NK-92 (cell line): ENCODE data around the gene PRRT2.
"Not testable (repeated sequence)": the region's sequence is repeated elsewhere in the genome, so short reads cannot be mapped to it uniquely, and the experiment has no call there.

ENCODE experiments used
- DNase-seq: peaks from one replicate; lab custom pipeline; 2025; ENCODE audit not compliant: unreplicated experiment; lab: John Stamatoyannopoulos, UW

PRRT2 gene

DNA sequence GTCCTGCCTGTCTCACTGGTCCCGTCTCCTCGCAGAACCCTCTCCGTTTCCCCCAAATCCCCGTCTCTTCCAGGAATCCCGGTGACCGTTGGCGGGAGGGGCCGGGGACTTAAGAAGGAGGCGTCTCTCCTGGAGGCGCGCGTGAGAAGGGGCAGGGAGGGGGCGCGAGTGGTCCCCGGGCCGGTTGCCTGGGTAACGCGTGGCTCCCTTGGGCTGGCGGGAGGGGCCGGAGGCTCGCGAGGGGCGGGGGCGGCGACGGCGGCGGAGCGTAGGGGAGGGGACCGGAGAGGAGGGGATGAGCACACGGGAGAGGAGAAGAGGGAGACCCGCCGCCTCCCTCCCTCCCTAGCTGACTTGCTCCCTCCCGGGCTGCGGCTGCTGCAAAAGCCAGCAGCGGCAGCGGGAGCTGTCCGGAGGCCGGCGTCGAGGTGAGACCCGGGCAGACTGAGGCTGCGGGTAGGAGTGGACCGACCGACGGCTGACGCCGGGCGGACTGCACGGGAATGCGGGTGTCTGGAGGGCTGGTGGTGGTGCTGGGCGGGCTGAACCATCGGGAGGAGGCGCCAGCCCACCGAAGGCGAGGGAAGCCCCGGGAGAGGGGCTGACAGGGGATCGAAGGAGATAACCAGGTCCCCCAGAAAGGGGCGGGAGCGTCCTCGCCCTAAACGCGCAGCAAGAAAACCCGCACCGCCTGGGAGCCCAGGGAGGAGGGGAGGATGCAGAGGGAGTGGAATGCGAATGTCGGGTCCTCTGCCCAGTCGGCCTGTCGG, at the start of gene PRRT2:
Gene PRRT2, plus strand, starts transcription at position 298 of the 770 bp plus-strand sequence. CDS start 862 bp downstream, outside the sequence.
- no peak for DNase-seq

DNA sequence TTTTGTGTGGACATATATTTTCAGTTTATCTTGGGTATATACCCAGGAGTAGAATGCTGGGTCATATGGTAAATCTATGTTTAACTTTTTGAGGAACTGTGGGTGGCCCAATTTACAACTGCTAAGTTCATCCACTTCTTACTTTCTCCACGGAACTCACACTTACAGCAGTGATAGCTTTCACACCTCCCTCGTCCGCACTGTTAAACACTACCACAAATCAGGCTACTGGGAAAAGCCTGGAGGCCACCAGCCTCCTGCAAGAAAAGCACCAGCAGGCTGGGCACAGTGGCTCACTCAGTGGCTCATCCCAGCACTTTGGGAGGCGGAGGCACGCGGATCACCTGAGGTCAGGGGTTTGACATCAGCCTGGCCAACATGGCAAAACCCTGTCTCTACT, 48.7 kb upstream of the PRRT2 start:
- no peak for DNase-seq

DNA sequence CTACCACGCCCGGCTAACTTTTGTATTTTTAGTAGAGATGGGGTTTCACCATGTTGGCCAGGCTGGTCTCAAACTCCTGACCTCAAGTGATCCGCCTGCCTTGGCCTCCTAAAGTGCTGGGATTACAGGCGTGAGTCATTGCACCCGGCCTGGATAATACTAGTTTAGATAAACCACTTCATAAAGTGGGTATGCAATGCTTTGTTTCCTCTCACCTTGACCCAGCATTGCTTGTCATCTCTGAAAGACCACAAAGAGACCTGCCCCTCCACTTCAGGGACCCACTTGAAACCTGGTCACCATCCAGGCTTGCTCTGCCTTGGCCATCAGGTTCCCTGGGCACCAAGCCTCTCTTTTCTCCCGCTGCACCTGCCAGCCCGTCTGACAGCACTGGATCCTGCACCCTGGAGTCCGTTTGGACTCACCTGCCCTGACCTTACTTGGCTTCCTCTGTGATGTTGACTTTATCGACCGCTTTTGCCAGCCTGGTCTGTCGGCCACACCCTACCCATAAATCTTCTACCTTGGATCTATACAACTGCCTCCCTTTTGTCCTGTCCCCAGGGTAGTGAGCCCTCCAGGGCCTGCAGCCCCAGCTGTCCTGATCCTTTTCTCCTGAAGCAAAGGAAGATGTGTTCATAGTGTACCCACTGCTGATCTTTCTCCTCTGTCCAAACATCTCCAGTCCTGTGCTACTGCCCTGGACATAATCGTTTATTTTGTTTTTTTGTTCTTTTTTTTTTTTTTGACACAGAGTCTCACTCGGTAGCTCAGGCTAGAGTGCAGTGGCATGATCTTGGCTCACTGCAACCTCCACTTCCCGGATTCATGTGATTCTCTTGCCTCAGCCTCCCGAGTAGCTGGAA, 46.6 kb upstream of the PRRT2 start:
- no peak for DNase-seq

DNA sequence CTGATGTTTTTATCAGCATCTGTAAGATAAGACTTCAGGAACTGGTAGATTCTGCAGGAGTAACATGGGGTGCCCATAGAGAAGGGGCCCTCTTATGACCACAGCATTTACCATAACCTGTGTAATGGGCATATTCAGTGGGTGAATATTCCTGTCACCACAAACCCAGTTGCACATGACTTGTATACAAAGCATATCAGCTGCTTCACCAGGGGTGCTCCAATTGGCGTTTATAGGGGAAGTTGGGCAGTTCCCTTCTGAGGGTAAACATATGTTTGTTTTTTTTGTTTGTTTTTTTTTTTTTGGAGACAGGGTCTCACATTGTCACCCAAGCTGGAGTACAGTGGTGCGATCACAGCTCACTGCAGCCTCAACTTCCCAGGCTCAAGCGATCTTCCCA, 45.4 kb upstream of the PRRT2 start:
- no peak for DNase-seq

DNA sequence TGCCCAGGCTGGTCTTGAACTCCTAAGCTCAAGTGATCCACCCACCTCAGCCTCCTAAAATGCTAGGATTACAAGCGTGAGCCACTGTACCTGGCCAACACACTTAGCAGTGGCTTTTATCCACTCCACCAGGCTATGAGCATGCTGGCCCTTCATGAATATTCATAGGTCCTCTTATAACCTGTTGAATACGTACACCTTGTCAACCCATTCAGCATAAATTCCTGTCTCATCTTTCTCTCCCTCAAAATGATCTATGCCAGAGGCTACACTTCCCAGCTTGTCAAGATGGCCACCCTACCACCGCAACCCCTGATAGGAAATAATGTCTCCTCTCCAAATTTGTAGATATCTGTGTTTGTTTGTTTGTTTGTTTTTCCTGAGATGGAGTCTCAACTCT, 44.9 kb upstream of the PRRT2 start:
- no peak for DNase-seq

DNA sequence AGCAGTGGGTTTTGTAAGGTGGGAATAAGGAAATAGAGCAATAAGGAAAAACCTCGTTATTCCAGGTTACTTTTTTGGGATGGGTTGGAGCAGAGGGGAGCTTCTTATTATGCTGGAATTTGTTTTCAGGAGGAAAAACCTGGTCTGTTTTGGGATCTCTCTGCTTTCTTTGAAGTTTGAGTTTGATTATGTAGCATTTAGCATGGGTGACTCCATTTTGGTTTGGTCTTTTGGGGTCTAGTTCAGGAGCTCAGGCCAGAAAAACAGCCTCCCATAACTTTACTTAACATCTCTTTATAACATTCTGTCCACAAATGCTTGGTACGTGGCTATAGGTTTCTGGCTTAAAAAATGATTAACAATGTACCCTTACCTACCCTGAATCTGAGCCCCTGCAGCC, 42.5 kb upstream of the PRRT2 start:
- no peak for DNase-seq

DNA sequence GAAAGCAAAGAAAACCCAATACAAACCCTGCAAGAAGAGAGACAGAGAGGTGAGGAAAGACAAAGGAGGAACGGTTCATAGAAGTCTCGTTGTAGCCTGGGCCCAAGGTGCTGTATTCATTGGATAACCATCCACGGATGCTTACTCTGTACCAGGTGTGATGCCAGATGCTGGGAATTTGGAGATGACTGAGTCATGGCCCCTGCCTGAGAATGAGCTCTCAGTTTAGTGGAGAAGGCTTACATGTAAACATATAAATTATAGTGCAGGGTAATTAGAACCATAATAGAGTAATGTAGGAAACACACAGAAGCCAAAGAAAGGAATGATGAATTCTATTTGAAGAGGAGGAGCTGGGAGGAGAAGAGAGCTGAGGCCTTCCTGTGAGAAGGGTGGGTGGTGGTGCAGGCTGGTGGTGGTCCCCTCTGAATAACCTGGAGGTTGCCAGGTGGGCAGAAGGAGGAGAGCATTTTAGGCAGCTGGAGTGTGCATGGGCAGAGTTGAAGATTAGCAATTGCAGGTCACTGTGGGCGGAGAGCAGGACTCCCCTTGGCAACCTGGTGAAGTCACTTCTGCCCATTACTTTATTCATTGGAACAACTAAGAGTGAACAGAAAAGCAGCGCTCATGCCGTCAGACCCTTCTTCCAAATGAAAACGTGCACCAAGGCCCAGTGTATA, 41.6 kb upstream of the PRRT2 start:
- no peak for DNase-seq

DNA sequence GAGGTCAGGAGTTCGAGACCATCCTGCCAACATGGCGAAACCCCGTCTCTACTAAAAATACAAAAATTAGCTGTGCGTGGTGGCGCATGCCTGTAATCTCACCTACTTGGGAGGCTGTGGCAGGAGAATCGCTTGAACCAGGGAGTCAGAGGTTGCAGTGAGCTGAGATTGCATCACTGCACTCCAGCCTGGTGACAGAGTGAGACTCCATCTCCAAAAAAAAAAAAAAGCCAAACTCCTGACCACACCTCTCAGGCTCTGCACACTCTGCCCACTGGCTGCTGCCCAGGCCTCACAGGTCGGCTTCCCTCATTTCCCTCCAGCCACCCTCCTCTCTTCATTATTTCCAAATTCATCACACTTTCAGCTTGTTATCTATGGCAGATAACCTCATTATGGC, 39.7 kb upstream of the PRRT2 start:
- DNase-seq = not testable (repeated sequence)

DNA sequence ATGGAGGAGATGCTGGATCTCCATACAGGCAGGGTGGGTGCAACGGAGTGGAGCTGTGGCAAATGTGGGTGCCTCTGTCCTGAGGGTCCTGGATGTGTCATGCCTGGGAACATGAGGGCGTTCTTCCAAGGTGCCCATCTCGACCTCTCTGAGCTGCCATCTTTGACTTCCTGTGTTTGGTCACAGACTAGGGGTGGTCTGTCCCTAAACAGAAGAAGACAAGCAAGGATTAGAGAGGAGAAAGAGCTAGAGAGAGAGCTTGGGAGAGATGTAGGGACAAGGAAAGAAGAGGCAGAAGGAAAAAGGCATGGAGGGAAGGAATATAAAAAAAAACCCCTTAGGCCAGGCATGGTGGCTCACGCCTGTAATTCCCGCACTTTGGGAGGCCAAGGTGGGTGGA, 37.3 kb upstream of the PRRT2 start:
- DNase-seq = no peak

DNA sequence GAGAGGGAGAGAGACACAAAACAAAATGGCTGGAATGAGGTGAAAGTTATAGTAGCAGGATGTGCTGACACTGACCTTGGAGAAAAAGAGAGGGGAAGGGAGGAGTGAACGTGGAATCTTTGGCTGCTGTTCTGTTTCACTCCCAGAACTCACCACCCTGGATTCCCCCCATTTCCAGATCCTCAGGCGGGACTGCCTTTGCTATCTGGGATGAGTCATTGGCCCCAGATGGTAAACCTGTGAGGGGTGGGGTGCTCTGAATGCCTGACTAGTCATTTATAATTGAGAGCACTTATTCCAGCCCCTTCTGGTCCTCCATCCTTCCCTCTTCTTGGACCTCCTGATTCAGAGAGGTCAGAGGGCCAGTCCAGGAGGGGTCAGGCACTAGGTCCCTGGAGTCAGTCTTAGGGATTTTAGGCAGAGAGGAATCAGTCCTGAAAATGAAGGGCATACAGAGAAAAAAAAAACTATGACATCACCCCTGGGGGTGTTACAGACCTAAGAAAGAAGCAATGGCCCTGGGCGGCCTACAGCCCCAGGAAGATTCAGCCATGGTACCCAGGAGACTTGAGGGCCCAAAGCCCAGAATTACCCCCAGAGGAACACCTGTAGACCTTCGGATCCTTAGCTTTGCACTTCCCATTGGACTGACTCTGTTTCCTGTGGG, 36.1 kb upstream of the PRRT2 start:
- no peak for DNase-seq

DNA sequence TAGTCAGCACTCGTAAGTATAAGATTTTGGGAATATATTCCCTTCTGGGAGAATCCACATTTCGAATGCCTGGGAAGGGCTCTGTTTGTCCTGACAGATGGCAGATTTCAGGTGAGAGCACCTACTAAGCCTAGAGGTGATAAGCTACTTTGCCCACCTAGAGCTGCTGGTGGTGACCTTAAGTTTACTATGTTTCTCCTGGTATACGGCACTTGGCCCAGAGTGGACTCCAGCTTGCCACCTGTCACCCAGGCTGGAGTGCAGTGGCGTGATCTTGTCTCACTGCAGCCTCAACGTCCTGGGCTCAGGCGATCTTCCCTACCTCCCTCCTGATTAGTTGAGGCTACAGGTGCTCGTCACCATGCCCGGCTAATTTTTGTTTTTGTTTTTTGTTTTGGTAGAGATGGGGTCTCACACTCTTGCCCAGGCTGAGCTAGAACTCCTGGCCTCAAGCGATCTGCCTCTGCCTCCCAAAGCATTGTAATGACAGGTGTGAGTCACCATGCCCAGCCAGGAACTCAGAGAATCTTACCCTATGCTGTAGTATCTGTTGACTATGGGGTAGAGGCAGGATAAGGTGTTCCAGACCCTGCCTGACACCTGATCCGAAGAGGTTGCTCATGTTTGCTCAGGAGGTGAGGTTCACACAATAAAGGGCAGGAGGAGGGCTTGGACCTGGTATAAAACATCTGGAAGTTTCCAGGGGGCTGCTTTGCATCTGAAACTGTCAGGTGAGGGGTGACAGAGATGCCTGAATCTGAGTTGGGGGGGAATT, 34.2 kb upstream of the PRRT2 start, which contains the start of gene ZG16:
Gene ZG16, plus strand, starts transcription at position 681 of the 775 bp plus-strand sequence. CDS start 1,011 bp downstream, outside the sequence.
- DNase-seq = no peak

DNA sequence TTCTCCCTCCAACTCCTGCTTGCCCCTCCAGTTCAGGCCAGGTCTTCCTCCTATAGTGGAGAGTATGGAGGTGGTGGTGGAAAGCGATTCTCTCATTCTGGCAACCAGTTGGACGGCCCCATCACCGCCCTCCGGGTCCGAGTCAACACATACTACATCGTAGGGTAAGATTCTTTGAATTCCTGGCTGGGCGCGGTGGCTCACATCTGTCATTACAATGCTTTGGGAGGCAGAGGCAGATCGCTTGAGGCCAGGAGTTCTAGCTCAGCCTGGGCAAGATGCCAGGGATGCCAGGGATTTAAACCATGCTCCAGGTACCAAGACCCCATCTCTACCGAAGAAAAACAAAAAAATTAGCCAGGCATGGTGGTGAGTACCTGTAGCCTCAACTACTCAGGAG, 32.5 kb upstream of the PRRT2 start:
- DNase-seq = no peak

DNA sequence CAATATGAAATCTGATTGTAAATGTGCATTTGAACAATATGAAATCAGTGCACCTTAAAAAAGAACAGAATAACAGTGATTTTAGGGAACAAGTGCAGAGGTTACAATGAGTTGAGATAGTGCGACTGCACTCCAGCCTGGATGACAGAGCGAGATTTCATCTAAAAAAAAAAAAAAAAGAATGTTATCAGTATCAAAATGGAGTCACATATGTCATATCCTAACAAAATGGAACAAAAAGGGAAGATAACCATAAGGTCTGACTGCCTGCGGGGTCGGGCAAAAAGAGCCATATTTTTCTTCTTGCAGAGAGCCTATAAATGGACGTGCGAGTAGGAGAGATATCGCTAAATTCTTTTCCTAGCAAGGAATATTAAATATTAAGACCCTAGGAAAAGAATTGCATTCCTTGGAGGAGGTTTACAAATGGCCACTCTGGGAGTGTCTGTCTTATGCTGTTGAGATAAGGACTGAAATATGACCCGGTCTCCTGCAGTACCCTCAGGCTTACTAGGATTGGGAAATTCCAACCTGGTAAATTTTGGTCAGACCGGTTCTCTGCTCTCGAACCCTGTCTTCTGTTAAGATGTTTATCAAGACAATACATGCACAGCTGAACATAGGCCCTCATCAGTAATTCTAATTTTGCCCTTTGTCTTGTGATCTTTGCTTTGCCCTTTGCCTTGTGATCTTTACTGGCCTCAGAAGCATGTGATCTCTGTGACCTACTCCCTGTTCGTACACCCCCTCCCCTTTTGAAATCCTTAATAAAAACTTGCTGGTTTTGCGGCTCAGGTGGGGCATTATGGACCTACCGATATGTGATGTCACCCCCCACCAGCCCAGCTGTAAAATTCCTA, 28.7 kb upstream of the PRRT2 start:
- DNase-seq = not testable (repeated sequence)

DNA sequence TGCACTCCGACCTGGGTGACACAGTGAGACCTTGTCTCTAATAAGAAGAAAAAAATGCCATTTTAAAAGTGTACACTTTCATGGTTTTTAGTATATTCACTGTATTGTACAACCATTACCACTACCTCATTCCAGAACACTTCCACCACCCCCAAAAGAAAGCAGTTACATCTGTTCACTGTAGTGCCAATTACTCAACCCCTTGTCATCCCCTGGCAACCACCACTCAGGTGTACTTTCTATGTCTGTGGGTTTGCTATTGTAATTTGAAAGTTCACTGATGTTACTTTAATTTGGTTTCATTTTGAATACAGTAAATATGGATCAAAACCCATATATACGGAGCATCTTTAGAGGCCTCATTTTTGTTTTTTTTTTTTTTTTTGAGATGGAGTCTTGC, 27.8 kb upstream of the PRRT2 start:
- no peak for DNase-seq

DNA sequence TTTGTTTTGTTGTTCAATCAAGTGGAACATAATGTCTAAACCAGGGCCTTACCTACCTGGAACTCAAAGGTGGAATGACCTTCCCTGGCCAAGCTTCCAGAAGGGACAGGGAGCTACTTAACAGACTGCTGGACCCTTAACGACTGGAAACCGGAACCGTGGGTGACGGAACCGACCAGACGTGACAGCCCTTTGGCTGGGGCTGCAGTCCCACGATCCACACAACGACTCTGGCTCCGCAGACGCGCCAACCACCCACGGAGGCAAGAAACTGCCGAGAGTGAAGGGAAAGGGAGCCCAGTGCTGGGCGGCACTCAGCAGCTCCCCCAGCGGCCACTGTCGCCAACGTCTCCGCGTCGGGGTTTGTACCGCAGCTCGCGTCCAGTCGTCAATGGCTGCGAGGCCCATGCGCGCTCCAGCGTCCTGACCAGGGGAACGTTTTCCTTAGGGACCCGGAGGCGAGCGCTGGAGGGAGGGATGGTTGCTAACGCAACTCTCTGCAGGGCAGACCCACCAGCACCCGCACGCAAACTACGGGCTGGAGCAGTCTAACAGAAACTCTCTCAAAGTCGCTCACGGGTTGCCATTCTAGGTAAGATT, 27.0 kb upstream of the PRRT2 start:
- no peak for DNase-seq

DNA sequence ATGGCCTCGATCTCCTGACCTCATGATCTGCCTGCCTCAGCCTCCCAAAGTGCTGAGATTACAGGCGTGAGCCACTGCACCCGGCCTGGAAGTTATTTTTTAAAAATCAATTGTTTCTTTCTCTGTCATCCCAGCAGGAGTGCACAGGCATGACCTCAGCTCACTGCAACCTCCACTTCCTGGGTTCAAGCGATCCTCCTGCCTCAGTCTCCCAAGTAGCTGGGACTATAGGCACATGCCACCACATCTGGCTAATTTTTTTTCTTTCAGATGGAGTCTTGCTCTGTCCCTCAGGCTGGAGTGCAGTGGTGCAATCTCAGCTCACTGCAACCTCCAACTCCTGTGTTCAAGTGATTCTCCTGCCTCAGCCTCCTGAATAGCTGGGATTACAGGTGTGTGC, 24.8 kb upstream of the PRRT2 start:
- not testable (repeated sequence) for DNase-seq

DNA sequence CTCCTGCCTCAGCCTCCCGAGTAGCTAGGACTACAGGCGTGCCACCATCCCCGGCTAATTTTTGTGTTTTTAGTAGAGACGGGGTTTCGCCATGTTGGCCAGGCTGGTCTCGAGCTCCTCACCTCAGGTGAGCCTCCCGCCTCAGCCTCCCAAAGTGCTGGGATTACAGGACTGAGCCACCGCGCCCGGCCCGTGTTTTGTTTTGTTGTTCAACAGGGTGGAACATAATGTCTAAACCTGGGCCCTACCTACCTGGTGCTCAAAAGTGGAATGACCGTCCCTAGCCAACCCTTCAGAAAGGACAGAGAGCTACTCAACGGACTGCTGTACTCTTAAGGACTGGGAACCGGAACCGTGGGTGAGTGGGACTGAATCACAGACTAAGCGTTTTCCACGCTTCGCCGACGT, 22.2 kb upstream of the PRRT2 start:
- DNase-seq = no peak

DNA sequence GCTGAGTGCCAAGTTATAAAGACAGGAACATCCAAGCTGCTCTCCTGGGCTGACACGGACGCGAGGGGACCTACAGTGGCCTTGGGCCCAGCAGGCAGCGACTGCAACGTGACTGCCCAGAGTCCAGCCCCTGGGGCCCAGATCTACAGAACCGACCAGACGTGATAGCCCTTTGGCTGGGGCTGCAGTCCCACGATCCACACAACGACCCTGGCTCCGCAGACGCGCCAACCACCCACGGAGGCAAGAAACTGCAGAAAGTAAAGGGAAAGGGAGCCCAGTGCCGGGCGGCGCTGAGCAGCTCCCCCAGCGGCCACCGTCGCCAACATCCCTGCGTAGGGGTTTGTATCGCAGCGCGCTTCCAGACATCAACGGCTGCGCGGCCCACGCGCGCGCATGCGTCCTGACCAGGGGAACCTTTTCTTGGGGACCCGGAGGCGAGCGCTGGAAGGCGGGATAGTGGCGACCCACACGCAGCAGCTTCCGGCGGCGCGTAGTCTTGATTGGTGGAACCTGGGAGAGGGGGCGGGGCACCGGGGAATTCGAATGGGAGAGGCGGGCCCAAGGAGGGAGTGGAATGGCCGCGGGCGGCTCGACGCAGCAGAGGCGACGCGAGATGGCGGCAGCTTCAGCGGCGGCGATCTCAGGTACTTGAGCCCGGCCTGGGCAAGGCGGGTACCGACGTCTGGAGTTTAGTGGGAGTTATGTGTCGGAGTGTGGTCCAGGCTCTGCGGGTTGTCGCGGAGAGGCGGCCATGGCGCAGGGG, 21.6 kb upstream of the PRRT2 start, which contains the start of gene KIF22:
Gene KIF22, plus strand, starts transcription at position 569 of the 766 bp plus-strand sequence. Its CDS starts 9 bp downstream, at position 578.
- DNase-seq = peak; percentile 93
